ENCODE results near the gene SLC4A3. TPM values are rescaled to one million over a fixed set of nuclear protein-coding genes. Genes with fewer than 3 reads are reported as not detected.

SLC4A3 gene
- total RNA-seq, 1 experiment from 2014 or later: 13.5 TPM

- no peak for TF ChIP-seq SIN3A (IDR thresholded peaks at IDR 0.05; ENCODE audit: borderline replicate concordance, insufficient read depth, low read depth, low read length)
- TF ChIP-seq TCF7L2 (IDR thresholded peaks at IDR 0.05; ENCODE audit: low read depth, low read length): no peak
- no peak for TF ChIP-seq REST (IDR thresholded peaks at IDR 0.05; ENCODE audit: insufficient read depth in 1 of 2, low read depth in 2 of 2, low read length in 1 of 2)
- TF ChIP-seq POLR2AphosphoS5 (IDR thresholded peaks at IDR 0.05; ENCODE audit: low read depth, low read length): no peak
- H3K9me3 ChIP-seq (ENCODE audit: control insufficient read depth, insufficient read depth, low read depth, low read length): no peaks in the 10 kb centered on the region
- no peak overlapping the region for H3K27ac ChIP-seq (ENCODE audit: low read length)
- no peaks in the 10 kb centered on the region; the same call in 1 of the 2 replicates for H3K4me1 ChIP-seq (ENCODE audit: control insufficient read depth, insufficient read depth, low read length)
- in situ Hi-C loops (cut with HindIII; ENCODE audit: low pct_unique_long_range_greater_than_20kb, low sequenced_read_pairs): no loop called here
- ATAC-seq (no peak), DNase-seq (ENCODE audit: low read depth, low spot score) (no peak)
- BruUV-seq (replicated peaks): no TSS peak
- no peak overlapping the region for H3K4me3 ChIP-seq (ENCODE audit: low read depth in 2 of 2, low read length in 2 of 2)
- intact Hi-C loops (cut with micrococcal nuclease; ENCODE audit: unreplicated experiment): loop anchor here (1.0 kb wide), 2 partner anchors 48 to 103 kb away; no protein-coding TSS in a partner anchor
- CTCF ChIA-PET: interaction anchor here (1.1 to 1.2 kb wide), 2 partner anchors 18 to 22 kb away, joined by 3 read pairs; no protein-coding TSS in a partner anchor
- no peaks in the 10 kb centered on the region for H3K36me3 ChIP-seq (ENCODE audit: control insufficient read depth, insufficient read depth, low read length)
- H3K27me3 ChIP-seq (ENCODE audit: control insufficient read depth, insufficient read depth, low read length): no peaks in the 10 kb centered on the region
- POLR2A ChIA-PET: no interaction called here
Observed at GRCh38 chr2:219641390-219642068, 14.1 kb downstream of the SLC4A3 start.

- BruUV-seq (replicated peaks): no TSS peak
- ATAC-seq (peak; percentile 39), DNase-seq (ENCODE audit: low read depth, low spot score) (no peak)
- H3K27ac ChIP-seq (ENCODE audit: low read length): no peak overlapping the region
- H3K27me3 ChIP-seq (ENCODE audit: control insufficient read depth, insufficient read depth, low read length): no peaks in the 10 kb centered on the region
- H3K4me3 ChIP-seq (ENCODE audit: low read depth in 2 of 2, low read length in 2 of 2): no peak overlapping the region
- no peaks in the 10 kb centered on the region; the same call in 1 of the 2 replicates for H3K4me1 ChIP-seq (ENCODE audit: control insufficient read depth, insufficient read depth, low read length)
- in situ Hi-C loops (cut with HindIII; ENCODE audit: low pct_unique_long_range_greater_than_20kb, low sequenced_read_pairs): no loop called here
- POLR2A ChIA-PET: no interaction called here
- no peak for TF ChIP-seq TCF7L2 (IDR thresholded peaks at IDR 0.05; ENCODE audit: low read depth, low read length)
- TF ChIP-seq CTCF (IDR thresholded peaks at IDR 0.05): no peak
- no peak for TF ChIP-seq REST (IDR thresholded peaks at IDR 0.05; ENCODE audit: insufficient read depth in 1 of 2, low read depth in 2 of 2, low read length in 1 of 2)
- TF ChIP-seq SIN3A (IDR thresholded peaks at IDR 0.05; ENCODE audit: borderline replicate concordance, insufficient read depth, low read depth, low read length): no peak
- TF ChIP-seq POLR2AphosphoS5 (IDR thresholded peaks at IDR 0.05; ENCODE audit: low read depth, low read length): no peak
- no peaks in the 10 kb centered on the region for H3K36me3 ChIP-seq (ENCODE audit: control insufficient read depth, insufficient read depth, low read length)
- CTCF ChIA-PET: interaction anchor here (1.1 to 1.2 kb wide), 2 partner anchors 19 to 23 kb away, joined by 3 read pairs; no protein-coding TSS in a partner anchor
- intact Hi-C loops (cut with micrococcal nuclease; ENCODE audit: unreplicated experiment): loop anchor here (1.0 kb wide), 2 partner anchors 47 to 104 kb away; no protein-coding TSS in a partner anchor
- H3K9me3 ChIP-seq (ENCODE audit: control insufficient read depth, insufficient read depth, low read depth, low read length): no peaks in the 10 kb centered on the region
Observed at GRCh38 chr2:219642069-219642454, 14.6 kb downstream of the SLC4A3 start.
